Lower leg skin (tissue), 4 donors: ENCODE measurements around the gene TRIM63. TPM values are rescaled to one million over a fixed set of nuclear protein-coding genes. Genes with fewer than 3 reads are reported as not detected.

ENCODE experiments used
- DNase-seq, 2 donors: peaks; one replicate each; pipeline ENCODE4 v3.0.0-alpha.2; 2019; ENCODE audit warnings: low spot score in 2 of 2
- H3K4me3 ChIP-seq: fragments of 200-600 bp; sonication (generic); 2 replicates; pipeline ENCODE4 v1.5.1; 2017; ENCODE audit warnings: mild to moderate bottlenecking, low read depth; ENCODE audit not compliant: poor library complexity, severe bottlenecking
- POLR2A ChIP-seq, 2 donors: fragments of 450-650 bp; IDR thresholded peaks; one replicate each; pipeline ENCODE4 v1.6.1; 2016 to 2017; ENCODE audit warnings: antibody characterized with exemption in 2 of 2, mild to moderate bottlenecking in 1 of 2, moderate library complexity in 1 of 2
- WGBS, 2 donors: methylation state at CpG; one replicate each; pipeline ENCODE4 v1.1.5; 2018; 5-methylcytosine and 5-hydroxymethylcytosine counted together
- intact Hi-C: fragments of 100-400 bp; cut with DNase I; formaldehyde crosslinking; loops from one replicate; pipeline ENCODE4 v1.15.0; 2023; ENCODE audit warnings: low total_unique reads
- total RNA-seq, 4 donors: library from RNA; depleted of rRNA; stranded (reverse); fragments of >200 nt; gene quantifications; one replicate each; pipeline ENCODE4 v1.1.0, GENCODE V29; 2016
- TF ChIP-seq, protein P1 (sequence below), 3 donors: fragments of 450-650 bp; IDR thresholded peaks; one replicate each; pipeline ENCODE4 v1.5.1; 2016; ENCODE audit warnings: antibody characterized with exemption in 3 of 3, mild to moderate bottlenecking in 3 of 3, moderate library complexity in 2 of 3

TRIM63 gene
- total RNA-seq, 4 donors from 2014 or later, result 0.21 to 2.5 (median 2.1) TPM

- no peak overlapping the region for H3K4me3 ChIP-seq
- no peak for TF ChIP-seq POLR2A (IDR thresholded peaks at IDR 0.05)
- TF ChIP-seq, protein P1, sequence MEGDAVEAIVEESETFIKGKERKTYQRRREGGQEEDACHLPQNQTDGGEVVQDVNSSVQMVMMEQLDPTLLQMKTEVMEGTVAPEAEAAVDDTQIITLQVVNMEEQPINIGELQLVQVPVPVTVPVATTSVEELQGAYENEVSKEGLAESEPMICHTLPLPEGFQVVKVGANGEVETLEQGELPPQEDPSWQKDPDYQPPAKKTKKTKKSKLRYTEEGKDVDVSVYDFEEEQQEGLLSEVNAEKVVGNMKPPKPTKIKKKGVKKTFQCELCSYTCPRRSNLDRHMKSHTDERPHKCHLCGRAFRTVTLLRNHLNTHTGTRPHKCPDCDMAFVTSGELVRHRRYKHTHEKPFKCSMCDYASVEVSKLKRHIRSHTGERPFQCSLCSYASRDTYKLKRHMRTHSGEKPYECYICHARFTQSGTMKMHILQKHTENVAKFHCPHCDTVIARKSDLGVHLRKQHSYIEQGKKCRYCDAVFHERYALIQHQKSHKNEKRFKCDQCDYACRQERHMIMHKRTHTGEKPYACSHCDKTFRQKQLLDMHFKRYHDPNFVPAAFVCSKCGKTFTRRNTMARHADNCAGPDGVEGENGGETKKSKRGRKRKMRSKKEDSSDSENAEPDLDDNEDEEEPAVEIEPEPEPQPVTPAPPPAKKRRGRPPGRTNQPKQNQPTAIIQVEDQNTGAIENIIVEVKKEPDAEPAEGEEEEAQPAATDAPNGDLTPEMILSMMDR (IDR thresholded peaks at IDR 0.05), result no peak
- DNase-seq, result no peak
- intact Hi-C loops, result no loop called here
- WGBS, 2 donors, result 82 to 85% methylated on average over 5 of the region's 5 CpGs
These were observed 9.3 kb downstream of the TRIM63 start for GRCh38 chr1:26058052-26058595.

DNA sequence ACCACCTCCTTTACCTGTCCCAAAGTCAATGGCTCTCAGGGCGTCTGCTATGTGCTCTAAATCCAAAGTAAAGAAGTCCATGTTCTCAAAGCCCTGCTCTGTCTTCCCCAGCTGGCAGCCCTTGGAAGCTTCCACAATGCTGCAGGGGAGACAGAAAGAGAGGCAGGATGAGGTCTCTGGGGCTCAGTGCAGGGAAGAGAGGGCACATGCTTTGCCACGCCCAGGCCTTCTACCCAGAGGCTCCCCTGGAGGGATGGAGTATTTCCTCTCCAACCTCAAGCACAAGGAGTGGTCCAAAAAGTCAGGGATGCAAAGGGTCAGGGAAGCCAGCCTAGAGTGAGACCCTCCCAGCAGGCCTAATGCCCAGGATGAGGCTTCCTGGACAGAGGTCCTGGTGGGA is 10.2 kb downstream of the TRIM63 start:
- no peak for DNase-seq
- H3K4me3 ChIP-seq, result no peak overlapping the region
- intact Hi-C loops, result no loop called here
- 94 to 96% methylated on average over 2 of the region's 2 CpGs for WGBS, 2 donors
- TF ChIP-seq, protein P1 (IDR thresholded peaks at IDR 0.05), result no peak
- TF ChIP-seq POLR2A (IDR thresholded peaks at IDR 0.05), result no peak

DNA sequence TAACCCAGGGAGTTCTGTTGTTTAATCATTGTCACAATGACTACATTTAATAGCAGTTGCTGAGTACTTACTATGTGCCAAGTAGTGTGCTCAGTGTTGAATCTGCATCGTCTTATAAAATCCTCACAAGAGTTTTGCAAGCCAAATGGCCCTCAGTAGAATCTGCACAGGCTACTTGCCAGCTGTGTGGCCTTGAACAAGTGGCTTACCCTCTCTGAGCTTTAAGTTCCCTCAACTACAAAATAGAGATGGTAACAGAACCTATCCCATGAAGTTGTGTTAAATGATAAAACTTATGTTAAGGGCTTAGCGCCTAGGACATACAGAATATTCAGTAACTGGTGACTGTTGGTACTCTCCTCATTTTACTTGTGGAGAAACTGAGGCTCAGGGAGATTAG is 12.4 kb downstream of the TRIM63 start:
- DNase-seq, result no peak
- intact Hi-C loops, result no loop called here
- H3K4me3 ChIP-seq, result no peak overlapping the region
- TF ChIP-seq POLR2A (IDR thresholded peaks at IDR 0.05), result no peak
- TF ChIP-seq, protein P1 (IDR thresholded peaks at IDR 0.05), result no peak
- WGBS, 2 donors, result 86 to 92% methylated on average over 2 of the region's 2 CpGs

- H3K4me3 ChIP-seq, result no peak overlapping the region
- WGBS, 2 donors, result 58 to 64% methylated on average over 16 of the region's 16 CpGs
- intact Hi-C loops, result no loop called here
These were observed 13.5 kb downstream of the TRIM63 start for GRCh38 chr1:26053718-26054560.

GRCh38 chr1:26050248-26050640 is 17.2 kb downstream of the TRIM63 start:
- WGBS, 2 donors, result 89% methylated on average over 6 of the region's 6 CpGs
- no peak overlapping the region for H3K4me3 ChIP-seq
- TF ChIP-seq POLR2A (IDR thresholded peaks at IDR 0.05), result no peak
- TF ChIP-seq, protein P1 (IDR thresholded peaks at IDR 0.05), result no peak
- DNase-seq, result no peak
- intact Hi-C loops, result no loop called here

More at GRCh38 chr1:26053718-26054560, 13.5 kb downstream of the TRIM63 start:
- no peak for DNase-seq
- TF ChIP-seq, protein P1 (IDR thresholded peaks at IDR 0.05), result no peak
- no peak for TF ChIP-seq POLR2A (IDR thresholded peaks at IDR 0.05)
